IMR-90 (cell line): ENCODE results near the gene ZDHHC3.
A peak's percentile ranks its signal among the peaks of the same experiment; 100 is the strongest.

Experiments
- BHLHE40 ChIP-seq: fragments of 150-350 bp; IDR thresholded peaks from 2 replicates; pipeline ENCODE4 v1.6.1; 2016; ENCODE audit warnings: mild to moderate bottlenecking, low read depth, low read length
- CEBPB ChIP-seq: IDR thresholded peaks from 2 replicates; pipeline ENCODE4 v1.6.1; 2012; ENCODE audit warnings: low read depth, low read length, improper control_type of control experiment
- MAFK ChIP-seq: IDR thresholded peaks from 2 replicates; pipeline ENCODE4 v1.6.1; 2012; ENCODE audit warnings: low read depth, low read length, improper control_type of control experiment
- MAZ ChIP-seq: IDR thresholded peaks from 2 replicates; pipeline ENCODE4 v1.6.1; 2012; ENCODE audit warnings: low read depth, mild to moderate bottlenecking, low read length, improper control_type of control experiment, moderate library complexity, borderline replicate concordance
- MXI1 ChIP-seq: IDR thresholded peaks from 2 replicates; pipeline ENCODE4 v1.6.1; 2012; ENCODE audit warnings: low read depth, mild to moderate bottlenecking, low read length, moderate library complexity, borderline replicate concordance
- POLR2A ChIP-seq: IDR thresholded peaks from 2 replicates; pipeline ENCODE4 v1.6.1; 2012; ENCODE audit warnings: mild to moderate bottlenecking, low read depth, low read length
- RAD21 ChIP-seq: IDR thresholded peaks from 2 replicates; pipeline ENCODE4 v1.6.1; 2012; ENCODE audit warnings: low read length, improper control_type of control experiment
- RCOR1 ChIP-seq: IDR thresholded peaks from 2 replicates; pipeline ENCODE4 v1.6.1; 2012; ENCODE audit warnings: mild to moderate bottlenecking, low read length, improper control_type of control experiment; ENCODE audit not compliant: insufficient replicate concordance
- RFX5 ChIP-seq: IDR thresholded peaks from 2 replicates; pipeline ENCODE4 v1.8.0; 2012; ENCODE audit warnings: low read depth, mild to moderate bottlenecking, low read length, moderate library complexity
- SMC3 ChIP-seq: fragments of 150-350 bp; IDR thresholded peaks from 2 replicates; pipeline ENCODE4 v1.6.1; 2016; ENCODE audit warnings: low read depth, mild to moderate bottlenecking, antibody characterized with exemption, low read length, moderate library complexity
- TF ChIP-seq, protein P1 (sequence below): conservative IDR thresholded peaks from 2 replicates; pipeline ENCODE4 v1.5.1; 2012; ENCODE audit warnings: mild to moderate bottlenecking, low read depth, low read length, improper control_type of control experiment
- TF ChIP-seq, protein P2 (sequence below): fragments of 150-350 bp; IDR thresholded peaks from 2 replicates; pipeline ENCODE4 v1.6.1; 2017; ENCODE audit warnings: mild to moderate bottlenecking, antibody characterized with exemption, low read length, low read depth
- TF ChIP-seq, protein P3 (sequence below): fragments of 150-350 bp; IDR thresholded peaks from 2 replicates; pipeline ENCODE4 v1.6.1; 2016; ENCODE audit warnings: low read depth, mild to moderate bottlenecking, low read length, moderate library complexity, borderline replicate concordance

DNA sequence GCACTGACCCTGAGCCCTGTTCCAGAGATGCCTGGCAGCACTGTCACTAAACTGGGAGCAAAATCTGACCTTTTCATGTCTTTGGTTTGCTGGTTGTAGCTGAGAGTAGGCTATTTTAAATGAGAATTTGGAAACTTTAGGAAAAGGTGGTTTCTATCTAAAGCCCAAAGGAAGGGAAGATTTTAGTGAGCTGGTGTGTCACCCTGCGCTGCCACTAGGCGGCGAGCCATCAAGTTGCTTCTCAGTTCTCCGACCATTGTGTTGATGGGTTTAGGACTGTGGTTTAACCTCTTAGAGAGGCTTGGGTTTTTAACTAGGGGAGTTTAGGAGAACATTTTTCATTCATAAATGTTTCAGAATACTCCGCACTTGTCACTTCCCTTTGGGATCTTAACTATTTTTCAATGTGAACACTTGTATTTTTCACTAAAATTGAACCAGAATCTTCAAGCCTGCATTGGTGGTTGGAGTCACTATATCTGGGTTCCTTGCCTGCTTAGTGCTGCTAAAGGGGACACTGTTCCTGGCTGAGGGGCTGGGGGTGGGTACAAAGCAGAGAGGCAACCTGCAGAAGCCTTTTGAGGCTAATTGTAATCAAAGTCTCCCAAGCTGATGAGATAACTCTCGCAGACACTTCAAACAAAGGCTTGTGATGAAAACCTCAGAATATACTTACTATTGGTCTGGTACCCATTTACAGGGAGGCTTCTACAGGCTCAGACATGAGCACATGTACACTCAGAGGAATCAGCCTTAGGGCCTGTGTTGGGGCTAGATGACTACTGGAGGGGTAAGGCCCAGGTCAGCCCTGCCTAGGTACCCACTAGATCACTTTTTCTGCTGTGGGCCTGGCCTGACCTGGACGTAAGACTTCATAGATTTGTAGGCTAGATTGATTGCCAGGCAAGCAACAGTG lies 16.8 kb upstream of the ZDHHC3 start:
- TF ChIP-seq MAZ (no peak), POLR2A (no peak), RCOR1 (no peak), MXI1 (no peak), RAD21 (peak; percentile 33; the same call in 1 of the 2 replicates), BHLHE40 (no peak), RFX5 (no peak), CEBPB (no peak), MAFK (no peak), SMC3 (no peak)
- TF ChIP-seq, protein P1, sequence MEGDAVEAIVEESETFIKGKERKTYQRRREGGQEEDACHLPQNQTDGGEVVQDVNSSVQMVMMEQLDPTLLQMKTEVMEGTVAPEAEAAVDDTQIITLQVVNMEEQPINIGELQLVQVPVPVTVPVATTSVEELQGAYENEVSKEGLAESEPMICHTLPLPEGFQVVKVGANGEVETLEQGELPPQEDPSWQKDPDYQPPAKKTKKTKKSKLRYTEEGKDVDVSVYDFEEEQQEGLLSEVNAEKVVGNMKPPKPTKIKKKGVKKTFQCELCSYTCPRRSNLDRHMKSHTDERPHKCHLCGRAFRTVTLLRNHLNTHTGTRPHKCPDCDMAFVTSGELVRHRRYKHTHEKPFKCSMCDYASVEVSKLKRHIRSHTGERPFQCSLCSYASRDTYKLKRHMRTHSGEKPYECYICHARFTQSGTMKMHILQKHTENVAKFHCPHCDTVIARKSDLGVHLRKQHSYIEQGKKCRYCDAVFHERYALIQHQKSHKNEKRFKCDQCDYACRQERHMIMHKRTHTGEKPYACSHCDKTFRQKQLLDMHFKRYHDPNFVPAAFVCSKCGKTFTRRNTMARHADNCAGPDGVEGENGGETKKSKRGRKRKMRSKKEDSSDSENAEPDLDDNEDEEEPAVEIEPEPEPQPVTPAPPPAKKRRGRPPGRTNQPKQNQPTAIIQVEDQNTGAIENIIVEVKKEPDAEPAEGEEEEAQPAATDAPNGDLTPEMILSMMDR, result peak; percentile 57
- TF ChIP-seq, protein P2, sequence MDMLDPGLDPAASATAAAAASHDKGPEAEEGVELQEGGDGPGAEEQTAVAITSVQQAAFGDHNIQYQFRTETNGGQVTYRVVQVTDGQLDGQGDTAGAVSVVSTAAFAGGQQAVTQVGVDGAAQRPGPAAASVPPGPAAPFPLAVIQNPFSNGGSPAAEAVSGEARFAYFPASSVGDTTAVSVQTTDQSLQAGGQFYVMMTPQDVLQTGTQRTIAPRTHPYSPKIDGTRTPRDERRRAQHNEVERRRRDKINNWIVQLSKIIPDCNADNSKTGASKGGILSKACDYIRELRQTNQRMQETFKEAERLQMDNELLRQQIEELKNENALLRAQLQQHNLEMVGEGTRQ, result no peak
- TF ChIP-seq, protein P3, sequence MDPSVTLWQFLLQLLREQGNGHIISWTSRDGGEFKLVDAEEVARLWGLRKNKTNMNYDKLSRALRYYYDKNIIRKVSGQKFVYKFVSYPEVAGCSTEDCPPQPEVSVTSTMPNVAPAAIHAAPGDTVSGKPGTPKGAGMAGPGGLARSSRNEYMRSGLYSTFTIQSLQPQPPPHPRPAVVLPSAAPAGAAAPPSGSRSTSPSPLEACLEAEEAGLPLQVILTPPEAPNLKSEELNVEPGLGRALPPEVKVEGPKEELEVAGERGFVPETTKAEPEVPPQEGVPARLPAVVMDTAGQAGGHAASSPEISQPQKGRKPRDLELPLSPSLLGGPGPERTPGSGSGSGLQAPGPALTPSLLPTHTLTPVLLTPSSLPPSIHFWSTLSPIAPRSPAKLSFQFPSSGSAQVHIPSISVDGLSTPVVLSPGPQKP, result no peak
